ENCODE results near the gene NKX2-3.

DNA sequence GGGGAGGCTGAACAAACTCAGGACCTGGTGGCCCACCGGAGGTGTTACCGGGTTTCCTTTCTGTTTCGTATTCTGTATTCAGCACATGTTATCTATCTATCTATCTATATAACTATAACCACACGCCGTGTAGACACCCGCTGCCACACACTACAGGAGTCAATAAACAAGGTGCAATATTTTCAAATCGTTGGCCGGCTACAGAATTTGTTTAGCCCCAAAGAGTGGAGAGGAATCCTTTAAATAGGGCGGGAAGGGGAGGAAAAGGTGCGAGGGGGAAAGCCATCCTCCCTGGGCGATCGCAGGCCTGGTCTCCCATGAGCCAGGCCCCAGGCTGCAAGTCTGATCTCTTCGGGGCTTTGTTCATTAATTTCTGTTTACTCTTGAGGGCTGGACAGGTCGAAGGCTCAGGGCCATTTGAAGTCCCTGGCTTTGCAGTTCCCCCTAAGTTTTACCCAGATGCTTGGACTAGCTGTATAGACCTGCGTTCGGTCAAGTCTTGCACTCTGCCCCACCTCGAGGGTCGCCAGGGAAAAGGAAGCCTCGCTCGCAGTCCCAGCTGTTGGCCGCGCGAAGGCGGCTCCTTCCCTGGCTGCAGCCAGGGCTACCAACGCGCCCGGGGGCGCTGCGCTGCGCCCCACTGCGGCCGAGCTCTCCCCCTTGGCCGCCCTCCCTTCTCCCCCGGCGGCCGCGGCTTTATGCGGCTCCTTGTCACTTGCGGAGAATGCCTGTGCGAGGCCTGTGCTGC, 3.8 kb downstream of the NKX2-3 start:
- no peak for TF ChIP-seq POLR2A (IDR thresholded peaks at IDR 0.05)
- TF ChIP-seq, protein P1, sequence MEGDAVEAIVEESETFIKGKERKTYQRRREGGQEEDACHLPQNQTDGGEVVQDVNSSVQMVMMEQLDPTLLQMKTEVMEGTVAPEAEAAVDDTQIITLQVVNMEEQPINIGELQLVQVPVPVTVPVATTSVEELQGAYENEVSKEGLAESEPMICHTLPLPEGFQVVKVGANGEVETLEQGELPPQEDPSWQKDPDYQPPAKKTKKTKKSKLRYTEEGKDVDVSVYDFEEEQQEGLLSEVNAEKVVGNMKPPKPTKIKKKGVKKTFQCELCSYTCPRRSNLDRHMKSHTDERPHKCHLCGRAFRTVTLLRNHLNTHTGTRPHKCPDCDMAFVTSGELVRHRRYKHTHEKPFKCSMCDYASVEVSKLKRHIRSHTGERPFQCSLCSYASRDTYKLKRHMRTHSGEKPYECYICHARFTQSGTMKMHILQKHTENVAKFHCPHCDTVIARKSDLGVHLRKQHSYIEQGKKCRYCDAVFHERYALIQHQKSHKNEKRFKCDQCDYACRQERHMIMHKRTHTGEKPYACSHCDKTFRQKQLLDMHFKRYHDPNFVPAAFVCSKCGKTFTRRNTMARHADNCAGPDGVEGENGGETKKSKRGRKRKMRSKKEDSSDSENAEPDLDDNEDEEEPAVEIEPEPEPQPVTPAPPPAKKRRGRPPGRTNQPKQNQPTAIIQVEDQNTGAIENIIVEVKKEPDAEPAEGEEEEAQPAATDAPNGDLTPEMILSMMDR (IDR thresholded peaks at IDR 0.05 in 4 of 5, conservative IDR thresholded peaks at IDR 0.05 in 1 of 5) = no peak
